Measurements from ENCODE around the gene MAGEH1. TPM values are rescaled to one million over a fixed set of nuclear protein-coding genes. Genes with fewer than 3 reads are reported as not detected.
"Not testable (repeated sequence)": the region's sequence is repeated elsewhere in the genome, so short reads cannot be mapped to it uniquely, and the experiment has no call there.

The MAGEH1 gene
- total RNA-seq, 1 donor from 2014 or later: 22.5 TPM

DNA sequence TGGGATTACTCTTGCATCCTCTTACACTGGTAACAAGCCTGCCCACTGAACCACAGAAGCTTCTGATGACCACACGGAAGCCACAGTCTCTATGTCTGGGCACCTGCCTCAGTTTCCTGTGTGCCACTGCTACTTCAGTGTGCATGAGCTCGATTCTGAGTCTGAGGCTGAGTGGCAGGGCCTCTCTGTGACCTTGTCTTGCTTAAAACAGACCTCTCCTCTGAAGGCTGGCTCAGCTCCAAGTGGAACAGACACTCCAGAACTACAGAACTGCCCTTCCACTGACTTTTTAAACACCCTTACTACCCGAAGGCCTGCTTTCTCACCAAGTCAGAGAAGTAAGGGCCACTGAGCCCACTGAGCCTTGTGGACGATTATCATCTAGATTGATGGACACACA is 8.0 kb downstream of the MAGEH1 start:
- not testable (repeated sequence) for DNase-seq (ENCODE audit: low read depth); H3K4me3 ChIP-seq (ENCODE audit: low read depth, low read length); H3K27me3 ChIP-seq (ENCODE audit: control insufficient read depth, insufficient read depth, low read length); H3K36me3 ChIP-seq (ENCODE audit: control insufficient read depth, insufficient read depth, low read length)

- H3K36me3 ChIP-seq (ENCODE audit: control insufficient read depth, insufficient read depth, low read length); H3K4me3 ChIP-seq (ENCODE audit: low read depth, low read length); DNase-seq (ENCODE audit: low read depth); H3K27me3 ChIP-seq (ENCODE audit: control insufficient read depth, insufficient read depth, low read length): not testable (repeated sequence)
Measured at GRCh38 chrX:55464050-55464449, 12.1 kb downstream of the MAGEH1 start.

DNA sequence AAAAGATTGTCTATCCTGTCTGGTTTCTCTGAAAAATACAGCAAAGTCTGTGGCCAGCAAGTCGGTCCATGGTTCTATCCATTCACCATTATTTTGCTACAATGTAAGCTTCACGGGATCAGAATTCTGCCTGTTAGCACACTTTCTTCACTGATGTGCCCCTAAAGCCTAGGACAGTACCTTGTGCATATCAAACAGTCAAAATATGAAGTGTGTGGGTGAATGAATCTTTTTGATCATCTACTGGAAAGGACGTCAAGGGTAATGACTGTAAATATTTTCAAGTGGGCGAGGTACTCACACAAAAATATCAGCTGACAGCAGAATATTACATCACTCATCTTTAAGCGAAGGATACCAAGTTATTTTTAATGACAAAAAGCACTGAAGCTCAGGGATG is 13.2 kb downstream of the MAGEH1 start:
- H3K27me3 ChIP-seq (ENCODE audit: control insufficient read depth, insufficient read depth, low read length); H3K4me3 ChIP-seq (ENCODE audit: low read depth, low read length); DNase-seq (ENCODE audit: low read depth); H3K36me3 ChIP-seq (ENCODE audit: control insufficient read depth, insufficient read depth, low read length): not testable (repeated sequence)

- not testable (repeated sequence) for DNase-seq (ENCODE audit: low read depth); H3K36me3 ChIP-seq (ENCODE audit: control insufficient read depth, insufficient read depth, low read length); H3K4me3 ChIP-seq (ENCODE audit: low read depth, low read length); H3K27me3 ChIP-seq (ENCODE audit: control insufficient read depth, insufficient read depth, low read length)
Measured at GRCh38 chrX:55465791-55466190, 13.9 kb downstream of the MAGEH1 start.

- H3K36me3 ChIP-seq (ENCODE audit: control insufficient read depth, insufficient read depth, low read length); DNase-seq (ENCODE audit: low read depth); H3K4me3 ChIP-seq (ENCODE audit: low read depth, low read length); H3K27me3 ChIP-seq (ENCODE audit: control insufficient read depth, insufficient read depth, low read length): not testable (repeated sequence)
Measured at GRCh38 chrX:55479956-55480355, 28.0 kb downstream of the MAGEH1 start.

GRCh38 chrX:55480390-55481062 is 28.6 kb downstream of the MAGEH1 start:
- Histone ChIP-seq H3K36me3 (ENCODE audit: control insufficient read depth, insufficient read depth, low read length) (no peaks in the 10 kb centered on the region), H3K27me3 (ENCODE audit: control insufficient read depth, insufficient read depth, low read length) (no peaks in the 10 kb centered on the region), H3K4me3 (ENCODE audit: low read depth, low read length) (no peak overlapping the region)
- TF ChIP-seq CTCF (IDR thresholded peaks at IDR 0.05; ENCODE audit: insufficient read depth, low read length, poor library complexity, severe bottlenecking): no peak
- no peak for DNase-seq (ENCODE audit: low read depth)

DNA sequence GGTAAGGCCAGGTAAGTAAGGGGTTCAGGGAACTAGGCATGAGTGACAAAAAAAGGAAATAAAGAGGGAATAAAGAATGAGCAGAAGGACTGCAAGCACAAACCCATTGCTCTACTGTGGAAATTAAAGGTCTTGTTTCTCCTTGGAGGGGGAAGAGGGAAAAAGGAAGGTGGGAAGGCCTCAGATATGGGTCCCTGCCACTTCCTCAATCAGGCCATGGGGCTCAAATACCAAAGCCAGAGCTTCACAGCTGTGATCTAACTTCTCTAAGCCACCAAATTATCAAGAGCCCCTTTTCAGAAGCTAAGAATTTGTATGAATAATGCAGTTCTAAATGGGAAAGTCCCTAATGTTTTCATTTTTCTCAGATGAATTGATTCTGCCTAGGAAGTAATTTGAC is 33.0 kb downstream of the MAGEH1 start:
- H3K27me3 ChIP-seq (ENCODE audit: control insufficient read depth, insufficient read depth, low read length): no peaks in the 10 kb centered on the region
- H3K36me3 ChIP-seq (ENCODE audit: control insufficient read depth, insufficient read depth, low read length): no peaks in the 10 kb centered on the region
- no peak for TF ChIP-seq CTCF (IDR thresholded peaks at IDR 0.05; ENCODE audit: insufficient read depth, low read length, poor library complexity, severe bottlenecking)
- no peak overlapping the region for H3K4me3 ChIP-seq (ENCODE audit: low read depth, low read length)
- no peak for DNase-seq (ENCODE audit: low read depth)

DNA sequence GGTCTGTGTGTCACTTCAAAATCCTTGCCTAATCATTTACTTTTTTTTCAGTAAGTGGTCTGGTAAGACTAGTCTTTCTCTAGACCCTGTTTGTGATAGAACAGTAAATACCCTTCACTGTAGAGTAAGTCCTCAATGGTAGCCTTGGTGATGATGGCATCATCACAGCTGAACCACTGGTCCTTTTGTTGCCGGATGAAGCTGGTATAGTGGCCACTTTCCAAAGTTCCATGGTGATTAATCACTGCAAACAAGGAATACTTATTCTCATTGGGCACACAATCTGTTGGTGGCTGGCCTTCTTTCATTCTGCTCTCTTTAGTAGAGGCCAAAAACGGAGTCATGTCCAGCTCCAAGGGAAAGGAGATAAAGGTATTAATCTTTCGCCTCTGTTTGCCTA is 34.8 kb downstream of the MAGEH1 start:
- Histone ChIP-seq H3K36me3 (ENCODE audit: control insufficient read depth, insufficient read depth, low read length) (no peaks in the 10 kb centered on the region), H3K27me3 (ENCODE audit: control insufficient read depth, insufficient read depth, low read length) (no peaks in the 10 kb centered on the region), H3K4me3 (ENCODE audit: low read depth, low read length) (no peak overlapping the region)
- no peak for TF ChIP-seq CTCF (IDR thresholded peaks at IDR 0.05; ENCODE audit: insufficient read depth, low read length, poor library complexity, severe bottlenecking)
- no peak for DNase-seq (ENCODE audit: low read depth)
